T-helper 1 cell (primary cell): ENCODE results near the gene NF2.
"Not testable (repeated sequence)": the region's sequence is repeated elsewhere in the genome, so short reads cannot be mapped to it uniquely, and the experiment has no call there.

Source experiments
- DNase-seq, 5 donors: peaks; one replicate each; pipeline ENCODE4 v3.0.0-alpha.2; 2012 to 2020

Gene NF2

GRCh38 chr22:29597871-29598683 lies 5.4 kb upstream of the NF2 start:
- not testable (repeated sequence) for DNase-seq

GRCh38 chr22:29598684-29599020 lies 4.8 kb upstream of the NF2 start:
- no peak for DNase-seq

- DNase-seq = peak in 2 of 5 donors; percentile 22 to 31
These were observed 585 bp downstream of the NF2 start for GRCh38 chr22:29604076-29604360.

GRCh38 chr22:29605527-29605850 lies 2.1 kb downstream of the NF2 start:
- DNase-seq = no peak

- no peak for DNase-seq
These were observed 2.9 kb downstream of the NF2 start for GRCh38 chr22:29606320-29606719.

GRCh38 chr22:29607426-29607825 lies 4.0 kb downstream of the NF2 start:
- no peak for DNase-seq

GRCh38 chr22:29609139-29609538 lies 5.7 kb downstream of the NF2 start:
- DNase-seq = no peak

- no peak for DNase-seq
These were observed 7.3 kb downstream of the NF2 start for GRCh38 chr22:29610780-29611179.

- DNase-seq = no peak
These were observed 12.4 kb downstream of the NF2 start for GRCh38 chr22:29615705-29616327.

- DNase-seq = no peak
These were observed 14.6 kb downstream of the NF2 start for GRCh38 chr22:29617922-29618629.

GRCh38 chr22:29621761-29622526 lies 18.5 kb downstream of the NF2 start:
- DNase-seq = no peak

- no peak for DNase-seq
These were observed 19.6 kb downstream of the NF2 start for GRCh38 chr22:29623059-29623458.

GRCh38 chr22:29623553-29624169 lies 20.2 kb downstream of the NF2 start:
- DNase-seq = no peak

- peak in 3 of 5 donors; percentile 15 to 48 (median 24) for DNase-seq
These were observed 21.8 kb downstream of the NF2 start for GRCh38 chr22:29625090-29625825.

GRCh38 chr22:29626497-29627195 lies 23.2 kb downstream of the NF2 start:
- no peak for DNase-seq

GRCh38 chr22:29627196-29627535 lies 23.7 kb downstream of the NF2 start:
- DNase-seq = no peak

GRCh38 chr22:29628996-29629902 lies 25.8 kb downstream of the NF2 start:
- DNase-seq = no peak

- no peak for DNase-seq
These were observed 26.6 kb downstream of the NF2 start for GRCh38 chr22:29629903-29630516.

GRCh38 chr22:29630987-29631386 lies 27.6 kb downstream of the NF2 start:
- no peak for DNase-seq

- no peak for DNase-seq
These were observed 28.3 kb downstream of the NF2 start for GRCh38 chr22:29631725-29632124.
